Inflammatory macrophage (primary cell): ENCODE measurements around the gene ANKRD62.

ENCODE experiments used
- DNase-seq, 2 donors: peaks; one replicate each; pipeline ENCODE4 v3.0.0-alpha.2; 2020 to 2022
- total RNA-seq, 18 experiments: gene quantifications; one replicate each; lab custom pipeline; 2026; ENCODE audit warnings: mixed read lengths in 6 of 18, inconsistent platforms in 2 of 18; lab: John Stamatoyannopoulos, UW

ANKRD62 gene
- 0 to 0.20 (median 0) reads per million in 18 experiments for total RNA-seq

DNA sequence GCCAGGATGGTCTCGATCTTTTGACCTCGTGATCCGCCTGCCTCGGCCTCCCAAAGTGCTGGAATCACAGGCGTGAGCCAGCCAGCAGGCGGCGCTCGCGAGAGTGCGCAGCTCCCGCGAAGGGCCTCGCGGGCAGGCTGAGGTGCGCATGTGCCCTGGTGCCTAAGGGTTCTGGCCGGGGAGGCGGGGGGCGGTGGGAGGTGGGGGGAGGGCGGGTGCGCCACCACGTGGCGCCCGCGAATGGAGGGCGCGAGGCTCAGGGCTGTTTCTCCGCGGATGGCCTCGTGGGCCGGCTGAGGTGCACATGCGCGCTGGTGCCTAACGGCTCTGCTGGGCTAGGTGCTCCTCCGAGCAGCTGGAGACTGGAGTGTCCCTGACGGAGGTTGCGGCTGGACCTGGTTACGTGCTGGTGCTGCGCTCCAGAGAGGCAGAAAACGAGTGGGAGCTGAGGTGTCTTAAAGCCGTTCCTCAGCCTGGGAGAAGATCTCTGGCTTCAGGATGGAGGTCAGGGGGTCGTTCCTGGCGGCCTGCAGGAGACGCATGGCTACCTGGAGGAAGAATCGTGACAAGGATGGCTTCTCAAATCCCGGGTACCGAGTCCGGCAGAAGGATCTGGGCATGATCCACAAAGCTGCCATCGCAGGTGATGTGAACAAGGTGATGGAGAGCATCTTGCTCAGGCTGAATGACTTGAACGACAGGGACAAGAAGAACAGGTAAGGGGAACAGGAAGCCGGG is at the start of gene ANKRD62:
Gene ANKRD62 (plus strand): TSS at position 324 of the 738 bp plus-strand sequence. CDS start 175 bp downstream, at position 499.
- DNase-seq = no peak

- DNase-seq = no peak
Observed at GRCh38 chr18:12044591-12044990, 49.1 kb upstream of the ANKRD62 start.

- DNase-seq = no peak
Observed at GRCh38 chr18:12046046-12046750, 47.4 kb upstream of the ANKRD62 start.

DNA sequence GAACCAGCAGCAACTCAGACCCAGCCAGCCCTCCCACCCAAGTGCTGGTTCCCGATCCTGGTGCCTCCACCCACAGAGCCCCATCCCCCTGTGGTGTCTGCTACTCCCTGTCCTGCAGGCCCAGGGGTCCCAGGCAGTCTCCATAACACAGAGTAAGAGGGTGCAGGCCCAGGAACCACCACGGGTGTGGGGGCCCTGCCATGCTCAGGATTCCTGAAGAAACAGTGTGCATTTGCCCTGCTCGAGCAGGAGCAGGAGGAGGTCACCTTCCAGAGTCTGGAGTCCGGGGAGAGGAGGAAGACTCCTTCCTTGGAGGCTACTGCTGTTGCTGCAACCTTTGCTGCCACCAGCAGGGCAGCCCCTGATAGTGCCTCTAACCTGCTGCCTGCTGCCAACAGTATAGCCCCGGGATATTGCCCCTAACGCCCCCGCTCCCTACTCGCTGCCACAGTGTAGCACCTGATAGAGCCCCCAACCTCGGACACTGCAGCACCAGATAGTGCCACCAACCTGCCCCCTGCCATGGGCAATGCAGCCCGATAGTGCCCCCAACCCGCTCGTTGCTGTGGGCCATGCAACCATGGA is 46.8 kb upstream of the ANKRD62 start:
- no peak for DNase-seq

DNA sequence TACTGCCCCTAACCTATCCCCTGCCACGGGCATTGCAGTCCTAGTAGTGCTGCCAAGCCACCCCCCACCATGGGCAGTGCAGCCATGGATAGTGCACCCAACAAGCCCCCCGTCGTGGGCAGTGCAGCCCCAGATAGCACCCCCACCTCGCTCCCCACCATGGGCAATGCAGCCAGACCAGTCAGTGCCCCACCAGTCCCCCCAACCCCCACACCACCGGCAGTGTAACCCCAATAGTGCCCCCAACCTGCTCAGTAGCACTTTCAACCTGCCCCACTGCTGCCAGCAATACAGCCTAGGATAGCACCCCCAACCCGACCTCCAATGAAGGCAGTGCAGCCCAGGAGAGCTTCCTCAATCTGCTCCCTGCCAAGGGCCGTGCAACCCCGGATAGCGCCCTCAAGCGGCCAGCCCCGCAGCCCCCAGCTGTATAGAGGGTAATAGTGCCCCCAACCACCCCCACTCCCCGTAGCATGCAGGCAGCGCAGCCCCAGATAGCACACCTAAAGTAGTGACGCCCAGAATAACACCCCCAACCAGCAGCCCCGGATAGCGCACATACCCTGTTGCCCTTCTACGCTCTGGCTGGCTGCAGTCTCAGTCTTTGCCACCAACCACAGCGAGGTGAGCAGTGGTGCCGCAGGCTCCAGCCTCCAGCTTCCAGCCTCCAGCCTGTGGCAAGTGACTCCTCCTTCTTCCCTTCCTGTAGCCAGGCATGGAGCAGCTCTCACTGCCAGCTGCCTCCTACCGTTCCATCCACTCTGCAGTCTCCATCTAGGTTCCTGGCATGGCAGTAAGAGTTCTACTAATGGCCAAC is 45.4 kb upstream of the ANKRD62 start:
- peak in 1 of 2 donors; percentile 18 for DNase-seq

- peak; percentile 25 to 41 for DNase-seq
Observed at GRCh38 chr18:12048827-12049175, 44.8 kb upstream of the ANKRD62 start.

DNA sequence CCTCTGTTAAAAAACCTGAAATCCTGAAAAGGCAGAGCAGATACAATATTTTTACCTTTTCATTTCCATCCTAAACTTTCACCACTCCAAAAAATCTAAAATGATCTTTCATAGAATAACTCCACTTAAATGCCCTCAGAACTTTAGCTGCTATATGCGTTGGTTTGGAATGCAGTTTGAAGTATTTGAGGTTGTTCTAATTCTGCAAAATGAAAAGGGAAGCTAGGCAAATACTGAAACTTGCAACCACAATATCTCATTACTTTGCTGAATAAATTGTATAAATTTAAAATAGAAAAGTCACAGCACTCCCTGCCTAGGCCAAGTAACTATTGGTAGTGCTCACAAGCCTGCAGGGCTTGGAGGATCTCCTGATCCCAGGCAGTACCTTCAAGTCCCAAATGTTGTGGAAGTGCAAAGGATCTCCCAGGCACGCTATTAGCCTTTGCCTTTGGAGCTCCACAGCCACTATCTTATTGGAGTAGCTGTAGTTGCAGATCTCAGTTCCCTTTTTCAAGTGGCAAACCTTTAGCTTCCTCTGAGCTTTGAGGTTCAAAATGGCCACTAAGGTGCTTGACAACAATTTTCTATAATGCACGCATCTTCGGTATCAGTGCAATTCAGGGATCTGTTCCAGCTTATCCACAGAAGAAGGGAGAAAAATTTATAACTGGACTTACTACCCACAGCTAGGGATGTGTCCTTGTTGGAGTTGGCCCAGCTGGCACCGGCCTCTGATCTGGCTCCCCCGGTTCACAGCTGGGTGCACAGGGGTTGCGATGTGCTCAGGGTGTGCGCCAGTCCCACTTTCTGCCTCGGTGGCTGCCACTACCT is 43.4 kb upstream of the ANKRD62 start:
- DNase-seq = peak; percentile 49 to 66

DNA sequence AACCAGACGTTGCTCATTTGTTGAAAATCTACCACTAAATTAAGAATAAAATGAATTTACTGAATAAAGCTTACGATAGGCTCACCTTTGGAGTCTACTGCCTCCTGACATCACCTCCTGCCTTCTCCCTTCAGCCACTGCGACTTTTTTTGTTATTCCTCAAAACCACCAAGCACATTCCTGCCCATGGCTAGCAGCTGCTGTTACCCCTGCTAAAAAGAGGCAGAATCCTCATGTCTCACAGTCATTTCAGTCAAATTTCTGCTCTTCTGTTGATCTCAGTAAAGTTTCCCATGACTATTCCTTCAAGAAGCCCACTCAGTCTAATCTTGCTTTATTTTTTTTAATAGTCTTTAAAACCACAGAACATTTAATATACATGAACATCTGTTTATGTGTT is 40.8 kb upstream of the ANKRD62 start:
- no peak for DNase-seq

DNA sequence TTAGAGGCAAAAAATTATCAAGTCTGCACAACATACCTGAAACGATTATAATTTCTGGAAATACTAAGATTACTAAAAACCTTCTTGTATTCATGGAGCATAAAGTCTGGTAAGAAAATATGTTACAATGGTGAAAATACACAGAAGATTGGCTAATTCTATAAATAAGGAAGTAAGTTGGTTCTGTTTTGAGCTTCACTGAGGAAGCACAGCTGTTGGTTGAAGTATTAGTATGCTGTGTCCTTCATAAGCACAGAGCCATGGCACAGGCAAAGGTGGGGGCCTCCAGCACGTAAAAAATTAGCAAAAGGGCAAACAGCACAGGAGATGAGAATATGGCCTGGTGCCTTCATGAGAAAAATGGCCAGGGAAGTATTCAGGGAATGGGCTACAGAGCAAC is 40.4 kb upstream of the ANKRD62 start:
- DNase-seq = peak; percentile 64 to 86

- no peak for DNase-seq
Observed at GRCh38 chr18:12056034-12056883, 37.4 kb upstream of the ANKRD62 start.

- no peak for DNase-seq
Observed at GRCh38 chr18:12056884-12057402, 36.7 kb upstream of the ANKRD62 start.

- no peak for DNase-seq
Observed at GRCh38 chr18:12057419-12058039, 36.1 kb upstream of the ANKRD62 start.

DNA sequence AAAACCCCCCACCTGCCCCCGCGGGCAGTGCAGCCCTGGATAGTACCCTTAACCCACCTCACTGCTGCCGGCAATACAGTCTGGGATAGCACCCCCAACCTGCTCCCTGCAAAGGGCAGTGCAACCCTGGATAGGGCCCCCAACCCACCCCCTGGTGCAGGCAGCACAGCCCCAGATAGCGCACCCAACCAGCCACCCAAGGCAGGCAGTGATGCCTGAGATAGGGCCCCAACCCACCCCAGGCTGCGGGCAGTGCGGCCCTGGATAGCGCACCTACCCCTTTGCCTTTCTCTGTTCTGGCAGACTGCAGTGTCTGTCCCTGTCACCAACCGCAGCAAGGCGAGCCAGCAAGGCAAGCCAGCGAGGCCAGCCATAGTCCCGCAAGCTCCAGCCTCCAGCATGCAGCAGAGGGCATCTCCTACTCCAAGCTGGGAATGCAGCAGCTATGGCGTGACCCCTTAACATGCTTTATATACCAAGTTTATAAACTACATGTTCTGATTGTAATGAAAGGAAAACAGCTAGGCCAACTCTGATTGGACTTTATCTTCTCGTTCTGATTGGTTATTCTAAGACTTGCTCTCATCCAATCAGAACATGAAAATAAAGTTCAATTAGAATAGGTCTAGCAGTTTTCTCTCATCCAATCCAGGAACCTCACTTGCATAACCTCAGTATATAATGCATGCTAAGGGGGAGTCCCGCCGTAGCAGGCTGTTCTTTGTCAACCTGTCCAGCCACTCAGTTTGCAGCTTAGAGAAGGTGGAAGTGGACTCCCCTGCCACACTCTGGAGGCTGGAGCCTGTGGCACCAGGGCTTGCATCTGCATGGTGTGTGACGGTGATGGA is 34.1 kb upstream of the ANKRD62 start:
- no peak for DNase-seq

- DNase-seq = no peak
Observed at GRCh38 chr18:12060182-12060870, 33.3 kb upstream of the ANKRD62 start.

DNA sequence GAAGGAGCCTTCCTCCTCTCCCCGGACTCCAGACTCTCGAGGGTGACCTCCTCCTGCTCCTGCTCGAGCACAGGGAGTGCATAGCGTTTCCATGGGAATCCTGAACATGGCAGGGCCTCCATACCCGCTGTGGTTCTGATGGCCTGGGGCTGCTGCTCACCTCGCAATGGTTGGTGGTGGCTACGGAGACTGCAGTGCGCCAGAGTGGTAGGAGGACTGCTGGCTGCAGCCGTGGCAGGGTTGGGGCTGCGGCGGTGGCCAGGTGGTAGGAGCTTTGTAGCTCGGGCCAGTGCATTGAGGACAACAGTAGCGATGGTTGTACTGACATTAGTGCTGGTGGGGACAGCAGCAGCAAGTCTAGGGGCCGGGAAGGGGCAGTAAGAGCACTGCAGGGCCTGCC is 32.0 kb upstream of the ANKRD62 start:
- no peak for DNase-seq

- DNase-seq = no peak
Observed at GRCh38 chr18:12062974-12063373, 30.7 kb upstream of the ANKRD62 start.

DNA sequence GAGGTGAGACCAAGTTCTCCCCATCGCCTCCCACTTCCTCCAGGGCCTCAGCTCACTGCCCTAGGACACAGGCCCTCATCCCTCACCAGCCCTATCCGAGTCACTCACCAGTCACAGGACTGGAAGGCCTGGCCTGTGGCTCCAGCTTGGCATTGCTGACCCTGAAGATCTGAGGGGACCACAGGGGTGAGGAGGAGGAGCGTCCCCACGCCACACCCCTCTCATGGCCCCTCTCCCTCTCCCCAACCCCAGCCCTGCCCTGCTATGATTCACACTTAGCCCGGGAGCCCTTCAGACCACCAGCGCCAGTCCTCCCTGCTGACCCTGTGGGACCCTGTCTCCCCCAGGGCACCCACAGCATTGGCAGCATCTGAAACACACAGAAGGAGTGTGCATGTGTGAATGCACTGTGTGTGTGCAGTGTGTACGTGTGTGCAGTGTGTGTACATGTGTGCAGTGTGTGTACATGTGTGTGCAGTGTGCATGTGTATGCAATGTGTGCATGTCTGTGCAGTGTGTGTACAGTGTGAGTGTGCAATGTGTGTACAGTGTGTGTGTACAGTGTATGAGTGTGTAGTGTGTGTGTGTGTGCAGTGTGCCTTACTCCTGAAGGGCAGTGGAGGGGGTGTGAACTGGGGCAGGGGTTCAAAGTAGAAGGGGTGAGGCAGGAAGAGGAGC is 29.4 kb upstream of the ANKRD62 start:
- DNase-seq = no peak

DNA sequence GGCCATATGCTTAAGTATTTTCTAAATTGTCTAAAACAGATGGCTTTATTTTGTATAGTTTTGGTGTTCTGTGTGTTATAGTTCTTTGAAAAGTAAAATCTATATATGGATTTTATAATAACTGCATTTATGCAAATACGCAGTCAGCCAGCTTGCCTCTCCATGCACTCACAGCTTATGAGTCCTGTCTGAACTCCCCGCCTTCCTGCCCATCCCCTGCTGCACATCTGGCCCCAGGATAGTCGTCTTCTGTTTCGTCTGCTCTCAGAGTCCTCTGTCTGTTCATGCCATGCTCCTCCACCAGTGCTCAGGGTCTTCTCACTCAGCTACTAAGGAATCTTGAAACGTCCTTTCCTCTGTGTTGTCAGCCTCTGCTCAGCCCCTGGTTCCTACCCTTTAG is 28.2 kb upstream of the ANKRD62 start:
- DNase-seq = no peak
